G401.6 (cell line): ENCODE results near the gene DOCK2.

Source experiments
- FAIRE-seq: peaks from 2 replicates; lab custom pipeline; 2012; peaks lifted over from hg19 to GRCh38; lab: Jason Lieb, UNC

The DOCK2 gene

GRCh38 chr5:169691471-169691870 is 54.4 kb downstream of the DOCK2 start:
- FAIRE-seq, result no peak

DNA sequence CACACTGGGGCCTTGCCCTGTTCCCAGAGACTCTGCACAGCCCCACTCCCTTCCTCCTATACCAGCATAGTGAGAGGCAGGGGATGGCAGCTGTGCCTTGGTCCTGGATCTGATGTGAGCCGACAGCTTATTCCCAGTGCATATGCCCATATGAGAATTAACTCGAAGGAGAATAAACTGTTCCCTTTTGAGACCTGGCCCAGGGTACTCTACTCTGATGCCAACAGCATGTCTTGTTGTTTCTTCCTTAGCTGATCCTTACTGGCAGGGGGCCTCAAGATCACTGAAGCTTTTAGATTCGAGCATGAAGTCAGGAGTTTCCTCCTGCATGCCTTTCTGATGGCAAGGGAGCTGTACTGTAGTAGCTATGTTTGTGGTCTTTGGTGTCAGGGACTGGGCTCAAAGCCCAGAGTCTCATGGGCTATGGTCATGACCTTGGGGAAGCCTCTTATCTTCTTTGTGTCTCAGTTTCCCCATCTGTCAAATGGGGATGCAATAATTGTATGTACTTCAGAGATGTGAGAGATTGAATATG is 57.1 kb downstream of the DOCK2 start:
- no peak for FAIRE-seq

GRCh38 chr5:169695025-169695625 is 58.0 kb downstream of the DOCK2 start:
- no peak for FAIRE-seq

- FAIRE-seq, result no peak
Observed at GRCh38 chr5:169695919-169696490, 58.9 kb downstream of the DOCK2 start.

DNA sequence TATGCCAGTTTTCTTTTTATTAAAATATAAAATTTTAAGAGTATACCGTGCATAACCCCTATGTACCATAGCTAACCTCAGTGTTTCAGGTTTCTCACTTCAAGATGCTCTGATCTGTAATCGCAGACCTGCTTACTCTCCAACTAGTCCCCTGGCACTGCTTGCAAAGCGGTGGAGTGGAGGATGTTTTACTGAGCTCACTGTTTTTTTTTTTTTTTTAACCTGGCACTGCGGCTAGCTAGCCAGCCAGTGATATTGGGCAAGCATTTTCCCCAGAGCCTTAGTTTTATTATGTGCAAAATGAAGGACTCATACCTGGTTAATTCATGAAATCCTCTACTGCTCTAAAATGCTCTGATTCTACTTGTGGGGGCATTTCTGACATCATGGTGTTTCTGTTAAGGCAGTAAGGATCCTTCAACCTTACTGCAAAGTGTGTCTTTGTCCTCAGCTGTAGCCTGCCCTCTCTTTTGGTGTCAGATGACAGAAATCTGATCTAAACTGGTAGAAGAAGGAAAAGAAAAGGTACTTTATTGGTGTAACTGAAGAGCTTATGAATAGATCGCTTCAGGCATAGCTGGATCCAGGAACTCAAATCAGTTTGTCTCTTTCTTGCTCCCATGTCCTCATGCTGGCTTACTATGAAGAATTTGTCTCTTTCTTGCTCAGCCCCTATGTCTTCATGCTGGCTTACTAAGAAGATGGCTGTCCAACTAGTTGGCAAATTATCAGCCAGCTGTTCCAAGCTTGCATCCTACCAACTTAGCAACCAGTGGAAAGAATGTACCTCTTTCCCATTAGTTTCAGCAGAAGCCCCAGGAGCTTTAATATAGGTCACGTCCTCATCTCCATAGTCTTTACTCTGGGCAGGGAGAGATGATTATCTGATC is 59.8 kb downstream of the DOCK2 start:
- FAIRE-seq, result no peak

DNA sequence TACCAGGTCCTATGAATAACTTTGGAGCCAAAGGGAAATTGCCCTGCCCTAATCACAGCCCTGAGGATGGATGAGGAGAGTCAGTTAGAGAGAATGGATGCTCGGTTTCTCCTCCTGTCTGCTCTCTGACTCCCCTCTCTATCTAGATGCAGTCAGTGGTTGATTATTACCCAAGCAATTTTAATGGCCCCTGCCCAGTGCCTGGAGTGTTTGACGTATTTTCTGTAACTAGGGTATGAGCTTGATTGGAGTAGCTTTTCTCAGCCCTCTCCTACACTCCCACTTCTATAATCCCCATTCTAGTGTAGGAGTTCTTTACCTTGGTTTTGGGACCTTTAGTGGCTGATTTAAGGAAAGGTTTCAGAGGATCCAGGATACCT is 60.4 kb downstream of the DOCK2 start:
- FAIRE-seq, result no peak

GRCh38 chr5:169697976-169698375 is 60.9 kb downstream of the DOCK2 start:
- FAIRE-seq, result no peak

- no peak for FAIRE-seq
Observed at GRCh38 chr5:169700611-169701010, 63.5 kb downstream of the DOCK2 start.

- FAIRE-seq, result no peak
Observed at GRCh38 chr5:169701910-169702451, 64.9 kb downstream of the DOCK2 start.

DNA sequence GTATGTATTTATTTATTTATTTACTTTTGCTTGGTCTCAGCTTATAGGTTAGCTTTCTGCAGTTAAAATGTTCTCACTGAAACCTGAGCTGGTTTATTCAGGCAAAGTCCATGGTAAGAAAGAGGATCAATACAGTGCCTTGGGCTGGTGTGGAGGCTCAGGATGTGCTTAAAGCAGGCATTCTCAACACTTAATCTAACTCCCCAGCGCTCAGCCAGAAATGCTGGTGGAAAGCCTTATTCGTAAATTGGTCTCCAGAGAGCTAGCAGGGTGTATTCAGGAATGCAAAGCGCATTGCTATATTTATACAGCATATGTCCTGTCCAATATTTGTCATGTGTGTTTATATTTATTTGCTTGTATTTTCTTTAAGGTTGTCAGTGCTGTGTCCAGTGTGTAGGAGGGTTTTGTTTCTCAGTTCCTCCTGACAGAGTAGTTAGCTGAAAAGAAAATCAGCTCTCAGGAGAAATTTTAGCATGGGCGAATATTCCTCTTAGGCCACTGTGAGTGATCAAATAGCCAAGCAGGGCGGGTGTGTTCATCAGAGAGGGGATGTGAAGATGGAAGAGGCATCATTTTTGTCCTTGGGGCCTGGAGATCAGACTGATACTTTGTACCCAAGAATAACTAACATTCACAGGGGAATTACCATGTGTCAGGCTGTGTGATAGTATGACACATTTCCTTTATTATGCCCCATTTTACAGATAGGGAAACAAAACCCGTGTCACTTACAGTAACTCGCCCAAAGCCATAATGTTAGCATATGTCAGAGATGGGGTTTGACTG is 65.8 kb downstream of the DOCK2 start:
- no peak for FAIRE-seq

DNA sequence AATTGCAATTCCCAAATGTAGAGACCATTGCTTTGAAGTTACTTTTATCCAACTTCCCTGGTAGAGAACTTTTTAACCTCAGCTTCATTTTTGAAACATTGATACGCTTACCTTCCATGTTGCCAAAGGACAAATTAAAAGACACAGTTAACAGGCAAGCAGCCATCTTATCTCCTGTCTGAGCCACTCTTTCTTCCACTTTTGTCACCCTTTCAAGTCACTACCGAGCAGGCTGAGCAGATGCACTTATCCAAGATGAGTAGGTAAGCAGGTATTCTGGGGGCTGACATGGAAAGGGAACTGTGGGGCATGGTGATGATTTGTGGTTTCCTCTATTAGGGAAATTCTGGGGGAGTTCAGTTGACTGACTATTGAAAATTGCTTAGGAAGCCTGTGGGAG is 66.7 kb downstream of the DOCK2 start:
- no peak for FAIRE-seq

- FAIRE-seq, result no peak
Observed at GRCh38 chr5:169705322-169705721, 68.2 kb downstream of the DOCK2 start.

GRCh38 chr5:169706071-169706470 is 69.0 kb downstream of the DOCK2 start:
- FAIRE-seq, result no peak

DNA sequence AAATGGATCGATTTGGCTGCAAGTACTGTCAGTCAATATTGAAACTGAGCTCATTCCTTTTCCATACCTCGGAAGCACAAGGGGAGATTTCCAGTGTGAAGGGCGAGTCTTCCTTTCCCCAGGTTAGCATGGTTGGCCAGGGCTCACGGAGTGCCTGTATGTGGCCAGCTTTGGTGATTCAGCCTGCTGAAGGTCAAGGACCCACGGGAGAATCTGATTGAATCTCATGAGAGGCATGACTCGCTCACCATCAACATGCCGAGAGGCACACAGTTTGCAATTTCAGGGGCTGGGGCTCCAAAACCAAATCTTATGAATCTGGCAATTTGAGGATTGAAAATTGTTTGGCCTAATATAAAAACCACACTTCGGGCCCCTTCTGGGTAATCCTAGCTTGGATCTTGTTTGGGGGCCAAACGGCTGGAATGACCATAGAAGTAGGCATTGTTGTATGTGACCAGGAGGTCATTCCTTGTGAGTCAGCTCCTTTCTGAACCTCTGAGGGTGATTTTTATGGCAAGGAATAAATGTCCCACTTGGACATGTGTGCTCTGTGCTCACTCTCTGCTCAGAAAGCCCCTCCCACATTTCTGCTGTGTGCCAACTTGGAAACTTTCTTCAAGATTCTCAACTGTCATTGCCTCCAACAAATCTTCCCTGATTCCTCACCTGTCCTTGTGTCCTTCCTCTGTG is 69.8 kb downstream of the DOCK2 start:
- no peak for FAIRE-seq

DNA sequence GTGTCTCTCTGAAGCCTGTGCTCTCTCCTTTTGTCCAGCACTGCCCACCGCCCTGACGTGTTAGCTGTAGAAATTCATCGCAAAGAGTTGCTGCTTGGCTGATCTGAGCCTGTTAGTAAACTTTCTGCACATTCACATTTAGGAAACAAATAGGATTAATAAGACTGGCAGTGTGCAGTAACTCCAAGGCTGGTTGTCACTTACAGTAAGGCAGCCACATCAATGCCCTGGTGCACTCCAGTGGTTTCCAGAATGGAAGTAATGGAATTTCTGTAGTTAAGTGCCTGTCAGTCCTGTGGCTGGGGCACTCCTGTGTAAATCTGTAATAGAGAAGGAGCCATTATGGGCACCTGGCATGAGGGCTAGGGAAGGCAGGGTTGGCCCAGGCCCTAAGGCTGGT is 70.6 kb downstream of the DOCK2 start:
- FAIRE-seq, result no peak

- no peak for FAIRE-seq
Observed at GRCh38 chr5:169710675-169711074, 73.6 kb downstream of the DOCK2 start.

GRCh38 chr5:169711551-169712225 is 74.6 kb downstream of the DOCK2 start:
- no peak for FAIRE-seq

DNA sequence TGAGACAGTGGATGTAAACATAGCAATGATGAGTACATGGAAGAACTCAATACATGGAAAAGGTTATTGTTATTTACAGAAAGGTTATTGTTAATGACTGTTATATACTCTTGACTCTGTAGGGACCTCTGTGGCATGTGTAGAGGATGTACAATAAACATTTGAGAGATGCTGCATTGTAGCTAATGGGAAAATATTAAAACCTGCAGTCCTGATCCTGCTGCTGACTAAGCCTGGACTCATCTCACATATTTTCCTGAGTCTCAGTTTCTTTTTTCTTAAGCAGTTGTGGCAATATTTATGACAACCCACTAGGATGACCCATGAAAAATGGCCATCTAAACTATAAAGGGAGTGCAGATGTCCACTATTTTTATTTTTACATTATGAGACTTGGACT is 75.4 kb downstream of the DOCK2 start:
- no peak for FAIRE-seq

DNA sequence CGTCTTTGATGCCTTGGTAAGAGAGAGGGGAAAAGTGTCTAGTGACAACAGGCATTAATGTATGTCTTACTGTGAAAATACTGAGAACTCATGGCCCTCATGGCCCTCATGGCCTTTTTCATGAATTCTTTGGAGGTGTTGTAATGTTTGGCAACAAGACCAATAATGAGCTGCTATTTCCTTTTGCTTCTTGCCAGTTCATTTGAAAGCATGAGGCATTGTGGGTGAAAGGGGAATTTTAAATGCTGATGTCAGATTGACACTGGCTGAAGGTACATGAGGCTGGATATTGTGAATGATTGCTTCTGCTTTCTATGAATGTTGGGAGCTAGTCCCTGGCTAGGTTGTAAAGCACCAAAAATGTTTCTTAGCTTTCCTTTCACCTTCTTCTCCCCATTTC is 79.2 kb downstream of the DOCK2 start:
- no peak for FAIRE-seq

DNA sequence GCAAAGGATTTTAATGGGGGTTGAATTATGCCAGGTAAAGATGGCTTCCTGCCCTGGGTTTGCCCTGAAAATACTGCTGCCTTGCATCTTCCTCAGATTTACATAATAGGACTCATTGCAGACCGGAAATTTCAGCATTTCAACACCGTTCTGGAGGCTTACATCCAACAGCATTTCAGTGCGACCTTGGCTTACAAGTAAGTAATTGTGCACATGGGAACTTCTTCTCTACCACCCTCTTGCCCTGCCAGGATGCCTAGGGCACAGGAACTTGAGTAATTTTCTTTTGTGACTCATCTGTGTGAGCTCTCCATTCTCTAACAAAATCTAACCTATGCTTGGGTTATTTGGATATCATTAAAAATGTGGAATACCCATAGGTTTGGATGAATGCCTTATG is 80.2 kb downstream of the DOCK2 start:
- no peak for FAIRE-seq
